Activated naive CD8-positive, alpha-beta T cell treated with anti-CD3 and anti-CD28 coated beads for 36 hours (primary cell): Measurements from ENCODE around the gene AMBRA1. TPM values are rescaled to one million over a fixed set of nuclear protein-coding genes. Genes with fewer than 3 reads are reported as not detected.

Source experiments
- DNase-seq: peaks from one replicate; pipeline ENCODE4 v3.0.0; 2021
- H3K27ac Mint-ChIP-seq: one replicate; pipeline ENCODE4 v1.8.0; 2022; ENCODE audit warnings: mild to moderate bottlenecking, moderate library complexity, mixed read lengths
- H3K27me3 Mint-ChIP-seq: one replicate; pipeline ENCODE4 v1.8.0; 2022; ENCODE audit warnings: mild to moderate bottlenecking, mixed read lengths
- H3K36me3 Mint-ChIP-seq: one replicate; pipeline ENCODE4 v1.8.0; 2021; ENCODE audit warnings: mild to moderate bottlenecking, mixed read lengths
- H3K4me1 Mint-ChIP-seq: one replicate; pipeline ENCODE4 v1.8.0; 2021; ENCODE audit warnings: mixed read lengths
- H3K4me3 Mint-ChIP-seq: one replicate; pipeline ENCODE4 v1.8.0; 2022; ENCODE audit warnings: mild to moderate bottlenecking, moderate library complexity, mixed read lengths
- H3K9me3 Mint-ChIP-seq: one replicate; pipeline ENCODE4 v1.8.0; 2022; ENCODE audit warnings: mixed read lengths
- total RNA-seq, 2 experiments: library from RNA; stranded (reverse); gene quantifications; one replicate each; pipeline ENCODE4 v1.2.3, GENCODE V29; 2021

AMBRA1 gene
- total RNA-seq, 2 experiments from 2014 or later = 24.6 to 27.2 TPM

GRCh38 chr11:46348566-46349401 is 245.0 kb downstream of the AMBRA1 start:
- DNase-seq = peak; percentile 51
- H3K4me1 Mint-ChIP-seq = peaks cover 68% of the 10 kb centered on the region
- H3K27me3 Mint-ChIP-seq = no peaks in the 10 kb centered on the region
- no peaks in the 10 kb centered on the region for H3K9me3 Mint-ChIP-seq
- H3K36me3 Mint-ChIP-seq = peaks cover 12% of the 10 kb centered on the region
- peak overlapping the region; percentile 90 for H3K4me3 Mint-ChIP-seq
- H3K27ac Mint-ChIP-seq = peak overlapping the region; percentile 87

- Mint-ChIP-seq H3K4me3 (peak overlapping the region; percentile 90), H3K9me3 (no peaks in the 10 kb centered on the region), H3K27me3 (no peaks in the 10 kb centered on the region), H3K4me1 (peaks cover 60% of the 10 kb centered on the region), H3K36me3 (peaks cover 10% of the 10 kb centered on the region), H3K27ac (peak overlapping the region; percentile 87)
- no peak for DNase-seq
These were observed 246.0 kb downstream of the AMBRA1 start for GRCh38 chr11:46347637-46348311.

- DNase-seq = peak; percentile 96
- H3K4me1 Mint-ChIP-seq = peaks cover 63% of the 10 kb centered on the region
- peaks cover 7% of the 10 kb centered on the region for H3K36me3 Mint-ChIP-seq
- H3K27me3 Mint-ChIP-seq = no peaks in the 10 kb centered on the region
- H3K27ac Mint-ChIP-seq = peak within 1 kb of the TSS; percentile 87
- no peaks in the 10 kb centered on the region for H3K9me3 Mint-ChIP-seq
- peak within 1 kb of the TSS; percentile 90 for H3K4me3 Mint-ChIP-seq
These were observed 246.8 kb downstream of the AMBRA1 start, which contains the start of gene DGKZ for GRCh38 chr11:46346886-46347636. Gene DGKZ, plus strand, starts transcription at chr11:46347463. Its CDS starts 197 bp downstream, at chr11:46347660.

Other genes with a start within 250 kb of the AMBRA1 start
- gene DGKZ, start 246.6 kb downstream of the AMBRA1 start, total RNA-seq = 100 to 1,000 TPM in 1 of 2 experiments, 10 to 100 TPM in 1; 100.0 to 101 TPM
- 1 to 10 TPM; 3.4 to 3.6 TPM for gene MDK, start 212.4 kb downstream of the AMBRA1 start, total RNA-seq
- gene CHRM4, start 202.2 kb downstream of the AMBRA1 start, total RNA-seq = under 1 TPM in 1 of 2 experiments, not detected in 1; 0.14 TPM
- 1 to 10 TPM; 2.6 to 4.5 TPM for gene HARBI1, start 23.2 kb upstream of the AMBRA1 start, total RNA-seq
- gene ATG13, start 23.5 kb upstream of the AMBRA1 start, total RNA-seq = 10 to 100 TPM; 49.2 to 51.4 TPM
- gene ARHGAP1, start 106.6 kb upstream of the AMBRA1 start, total RNA-seq = 10 to 100 TPM; 45.1 to 46.8 TPM
- 10 to 100 TPM; 12.9 to 15.1 TPM for gene ZNF408, start 107.0 kb upstream of the AMBRA1 start, total RNA-seq
- gene F2, start 125.2 kb upstream of the AMBRA1 start, total RNA-seq = not detected